GM23248 (cell line): ENCODE data around the gene CLEC16A.

Source experiments
- EZH2 ChIP-seq: fragments of 200-600 bp; sonication (generic); IDR thresholded peaks from 2 replicates; pipeline ENCODE4 v1.6.1; 2018; ENCODE audit warnings: antibody characterized with exemption, mild to moderate bottlenecking; ENCODE audit not compliant: insufficient read depth, poor library complexity, severe bottlenecking
- EZH2phosphoT487 ChIP-seq: fragments of 200-600 bp; sonication (generic); IDR thresholded peaks from 2 replicates; pipeline ENCODE4 v1.6.1; 2018; ENCODE audit warnings: antibody characterized with exemption, moderate library complexity, mild to moderate bottlenecking, low read depth; ENCODE audit not compliant: insufficient read depth

- TF ChIP-seq EZH2 (no peak), EZH2phosphoT487 (no peak)
Measured at GRCh38 chr16:11147033-11147753, 202.8 kb downstream of the CLEC16A start.
